HL-60 (cell line): ENCODE results near the gene TULP1.

ENCODE experiments used
- CTCF ChIP-seq: IDR thresholded peaks from one replicate; pipeline ENCODE4 v1.5.1; 2011; ENCODE audit warnings: low read length, control low read depth, inconsistent platforms; ENCODE audit not compliant: insufficient read depth
- POLR2AphosphoS5 ChIP-seq: IDR thresholded peaks from 2 replicates; pipeline ENCODE4 v1.6.1; 2012; ENCODE audit warnings: low read depth
- TF ChIP-seq, protein P1 (sequence below): IDR thresholded peaks from 2 replicates; pipeline ENCODE4 v1.6.1; 2012; ENCODE audit warnings: low read depth; ENCODE audit not compliant: insufficient replicate concordance

DNA sequence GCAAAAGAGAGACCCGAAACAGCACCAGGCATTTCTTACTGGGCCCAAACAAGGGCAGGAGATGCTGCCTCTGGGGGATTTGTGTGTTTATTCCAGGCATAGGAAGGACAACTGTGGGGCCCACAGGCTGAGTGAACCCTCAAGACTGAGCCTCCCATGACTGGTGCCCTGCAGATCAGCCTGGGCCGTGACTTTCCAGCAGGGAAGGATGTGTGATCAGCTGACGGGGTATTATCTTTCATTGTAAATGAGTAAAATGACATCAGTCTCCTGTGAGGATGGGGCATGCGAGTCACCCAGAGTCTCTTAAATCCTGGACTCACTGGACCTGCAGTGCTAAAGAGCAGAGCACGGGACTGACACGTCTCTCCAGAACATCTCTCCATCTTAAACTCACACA is 11.9 kb downstream of the TULP1 start:
- TF ChIP-seq, protein P1, sequence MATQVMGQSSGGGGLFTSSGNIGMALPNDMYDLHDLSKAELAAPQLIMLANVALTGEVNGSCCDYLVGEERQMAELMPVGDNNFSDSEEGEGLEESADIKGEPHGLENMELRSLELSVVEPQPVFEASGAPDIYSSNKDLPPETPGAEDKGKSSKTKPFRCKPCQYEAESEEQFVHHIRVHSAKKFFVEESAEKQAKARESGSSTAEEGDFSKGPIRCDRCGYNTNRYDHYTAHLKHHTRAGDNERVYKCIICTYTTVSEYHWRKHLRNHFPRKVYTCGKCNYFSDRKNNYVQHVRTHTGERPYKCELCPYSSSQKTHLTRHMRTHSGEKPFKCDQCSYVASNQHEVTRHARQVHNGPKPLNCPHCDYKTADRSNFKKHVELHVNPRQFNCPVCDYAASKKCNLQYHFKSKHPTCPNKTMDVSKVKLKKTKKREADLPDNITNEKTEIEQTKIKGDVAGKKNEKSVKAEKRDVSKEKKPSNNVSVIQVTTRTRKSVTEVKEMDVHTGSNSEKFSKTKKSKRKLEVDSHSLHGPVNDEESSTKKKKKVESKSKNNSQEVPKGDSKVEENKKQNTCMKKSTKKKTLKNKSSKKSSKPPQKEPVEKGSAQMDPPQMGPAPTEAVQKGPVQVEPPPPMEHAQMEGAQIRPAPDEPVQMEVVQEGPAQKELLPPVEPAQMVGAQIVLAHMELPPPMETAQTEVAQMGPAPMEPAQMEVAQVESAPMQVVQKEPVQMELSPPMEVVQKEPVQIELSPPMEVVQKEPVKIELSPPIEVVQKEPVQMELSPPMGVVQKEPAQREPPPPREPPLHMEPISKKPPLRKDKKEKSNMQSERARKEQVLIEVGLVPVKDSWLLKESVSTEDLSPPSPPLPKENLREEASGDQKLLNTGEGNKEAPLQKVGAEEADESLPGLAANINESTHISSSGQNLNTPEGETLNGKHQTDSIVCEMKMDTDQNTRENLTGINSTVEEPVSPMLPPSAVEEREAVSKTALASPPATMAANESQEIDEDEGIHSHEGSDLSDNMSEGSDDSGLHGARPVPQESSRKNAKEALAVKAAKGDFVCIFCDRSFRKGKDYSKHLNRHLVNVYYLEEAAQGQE = no peak
- TF ChIP-seq CTCF (no peak), POLR2AphosphoS5 (no peak)
